HEK293 (cell line): ENCODE measurements around the gene GOLGA6L10.
"Not testable (repeated sequence)": the region's sequence is repeated elsewhere in the genome, so short reads cannot be mapped to it uniquely, and the experiment has no call there.

Experiments used
- CTCF ChIP-seq: fragments of 450-650 bp; formaldehyde crosslinking; IDR thresholded peaks from 2 replicates; pipeline ENCODE4 v1.5.1; 2016; ENCODE audit warnings: missing biosample characterization, missing genetic modification characterization
- TCF7L2 ChIP-seq: IDR thresholded peaks from 2 replicates; pipeline ENCODE4 v1.6.1; 2011; ENCODE audit warnings: low read depth, mild to moderate bottlenecking, inconsistent platforms, low read length, moderate library complexity, borderline replicate concordance
- TRIM28 ChIP-seq: IDR thresholded peaks from 2 replicates; pipeline ENCODE4 v1.6.1; 2011; ENCODE audit warnings: low read length, control low read depth, borderline replicate concordance
- ZBTB21 ChIP-seq: fragments of 450-650 bp; formaldehyde crosslinking; IDR thresholded peaks from 2 replicates; pipeline ENCODE4 v1.5.1; 2017; ENCODE audit warnings: missing biosample characterization, missing genetic modification characterization
- ZNF416 ChIP-seq: fragments of 450-650 bp; formaldehyde crosslinking; IDR thresholded peaks from 2 replicates; pipeline ENCODE4 v1.5.1; 2016; ENCODE audit warnings: missing biosample characterization, missing genetic modification characterization
- ZNF530 ChIP-seq: fragments of 450-650 bp; formaldehyde crosslinking; IDR thresholded peaks from 2 replicates; pipeline ENCODE4 v1.5.1; 2016; ENCODE audit warnings: low read depth, missing biosample characterization, missing genetic modification characterization
- ZNF549 ChIP-seq: fragments of 450-650 bp; IDR thresholded peaks from 2 replicates; pipeline ENCODE4 v1.5.1; 2018; ENCODE audit warnings: missing biosample characterization, missing genetic modification characterization, mild to moderate bottlenecking, inconsistent platforms, moderate library complexity
- ZNF560 ChIP-seq: fragments of 450-650 bp; formaldehyde crosslinking; IDR thresholded peaks from 2 replicates; pipeline ENCODE4 v1.5.1; 2017; ENCODE audit warnings: missing biosample characterization, missing genetic modification characterization, borderline replicate concordance
- TF ChIP-seq, protein P1 (sequence below): fragments of 450-650 bp; formaldehyde crosslinking; conservative IDR thresholded peaks from 2 replicates; pipeline ENCODE4 v1.5.1; 2016; ENCODE audit warnings: low read depth, missing biosample characterization, missing genetic modification characterization
- TF ChIP-seq, protein P2 (sequence below): fragments of 450-650 bp; formaldehyde crosslinking; IDR thresholded peaks from 2 replicates; pipeline ENCODE4 v1.5.1; 2016; ENCODE audit warnings: missing biosample characterization, missing genetic modification characterization, low read depth
- TF ChIP-seq, protein P3 (sequence below): fragments of 450-650 bp; formaldehyde crosslinking; IDR thresholded peaks from 2 replicates; pipeline ENCODE4 v1.5.1; 2016; ENCODE audit warnings: missing biosample characterization, missing genetic modification characterization
- TF ChIP-seq, protein P4 (sequence below): fragments of 450-650 bp; formaldehyde crosslinking; IDR thresholded peaks from 2 replicates; pipeline ENCODE4 v1.5.1; 2016; ENCODE audit warnings: missing biosample characterization, missing genetic modification characterization
- TF ChIP-seq, protein P5 (sequence below): fragments of 450-650 bp; formaldehyde crosslinking; IDR thresholded peaks from 2 replicates; pipeline ENCODE4 v1.5.1; 2016; ENCODE audit warnings: missing biosample characterization, missing genetic modification characterization

- TF ChIP-seq, protein P1, sequence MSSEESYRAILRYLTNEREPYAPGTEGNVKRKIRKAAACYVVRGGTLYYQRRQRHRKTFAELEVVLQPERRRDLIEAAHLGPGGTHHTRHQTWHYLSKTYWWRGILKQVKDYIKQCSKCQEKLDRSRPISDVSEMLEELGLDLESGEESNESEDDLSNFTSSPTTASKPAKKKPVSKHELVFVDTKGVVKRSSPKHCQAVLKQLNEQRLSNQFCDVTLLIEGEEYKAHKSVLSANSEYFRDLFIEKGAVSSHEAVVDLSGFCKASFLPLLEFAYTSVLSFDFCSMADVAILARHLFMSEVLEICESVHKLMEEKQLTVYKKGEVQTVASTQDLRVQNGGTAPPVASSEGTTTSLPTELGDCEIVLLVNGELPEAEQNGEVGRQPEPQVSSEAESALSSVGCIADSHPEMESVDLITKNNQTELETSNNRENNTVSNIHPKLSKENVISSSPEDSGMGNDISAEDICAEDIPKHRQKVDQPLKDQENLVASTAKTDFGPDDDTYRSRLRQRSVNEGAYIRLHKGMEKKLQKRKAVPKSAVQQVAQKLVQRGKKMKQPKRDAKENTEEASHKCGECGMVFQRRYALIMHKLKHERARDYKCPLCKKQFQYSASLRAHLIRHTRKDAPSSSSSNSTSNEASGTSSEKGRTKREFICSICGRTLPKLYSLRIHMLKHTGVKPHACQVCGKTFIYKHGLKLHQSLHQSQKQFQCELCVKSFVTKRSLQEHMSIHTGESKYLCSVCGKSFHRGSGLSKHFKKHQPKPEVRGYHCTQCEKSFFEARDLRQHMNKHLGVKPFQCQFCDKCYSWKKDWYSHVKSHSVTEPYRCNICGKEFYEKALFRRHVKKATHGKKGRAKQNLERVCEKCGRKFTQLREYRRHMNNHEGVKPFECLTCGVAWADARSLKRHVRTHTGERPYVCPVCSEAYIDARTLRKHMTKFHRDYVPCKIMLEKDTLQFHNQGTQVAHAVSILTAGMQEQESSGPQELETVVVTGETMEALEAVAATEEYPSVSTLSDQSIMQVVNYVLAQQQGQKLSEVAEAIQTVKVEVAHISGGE (tag by site-specific recombination): not testable (repeated sequence)
- TF ChIP-seq ZNF416 (tag by site-specific recombination); TCF7L2; ZNF530 (tag by site-specific recombination); CTCF (tag by site-specific recombination); ZBTB21 (tag by site-specific recombination); ZNF549; TRIM28; ZNF560 (tag by site-specific recombination): not testable (repeated sequence)
- TF ChIP-seq, protein P2, sequence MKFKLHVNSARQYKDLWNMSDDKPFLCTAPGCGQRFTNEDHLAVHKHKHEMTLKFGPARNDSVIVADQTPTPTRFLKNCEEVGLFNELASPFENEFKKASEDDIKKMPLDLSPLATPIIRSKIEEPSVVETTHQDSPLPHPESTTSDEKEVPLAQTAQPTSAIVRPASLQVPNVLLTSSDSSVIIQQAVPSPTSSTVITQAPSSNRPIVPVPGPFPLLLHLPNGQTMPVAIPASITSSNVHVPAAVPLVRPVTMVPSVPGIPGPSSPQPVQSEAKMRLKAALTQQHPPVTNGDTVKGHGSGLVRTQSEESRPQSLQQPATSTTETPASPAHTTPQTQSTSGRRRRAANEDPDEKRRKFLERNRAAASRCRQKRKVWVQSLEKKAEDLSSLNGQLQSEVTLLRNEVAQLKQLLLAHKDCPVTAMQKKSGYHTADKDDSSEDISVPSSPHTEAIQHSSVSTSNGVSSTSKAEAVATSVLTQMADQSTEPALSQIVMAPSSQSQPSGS (tag by site-specific recombination): not testable (repeated sequence)
- TF ChIP-seq, protein P3, sequence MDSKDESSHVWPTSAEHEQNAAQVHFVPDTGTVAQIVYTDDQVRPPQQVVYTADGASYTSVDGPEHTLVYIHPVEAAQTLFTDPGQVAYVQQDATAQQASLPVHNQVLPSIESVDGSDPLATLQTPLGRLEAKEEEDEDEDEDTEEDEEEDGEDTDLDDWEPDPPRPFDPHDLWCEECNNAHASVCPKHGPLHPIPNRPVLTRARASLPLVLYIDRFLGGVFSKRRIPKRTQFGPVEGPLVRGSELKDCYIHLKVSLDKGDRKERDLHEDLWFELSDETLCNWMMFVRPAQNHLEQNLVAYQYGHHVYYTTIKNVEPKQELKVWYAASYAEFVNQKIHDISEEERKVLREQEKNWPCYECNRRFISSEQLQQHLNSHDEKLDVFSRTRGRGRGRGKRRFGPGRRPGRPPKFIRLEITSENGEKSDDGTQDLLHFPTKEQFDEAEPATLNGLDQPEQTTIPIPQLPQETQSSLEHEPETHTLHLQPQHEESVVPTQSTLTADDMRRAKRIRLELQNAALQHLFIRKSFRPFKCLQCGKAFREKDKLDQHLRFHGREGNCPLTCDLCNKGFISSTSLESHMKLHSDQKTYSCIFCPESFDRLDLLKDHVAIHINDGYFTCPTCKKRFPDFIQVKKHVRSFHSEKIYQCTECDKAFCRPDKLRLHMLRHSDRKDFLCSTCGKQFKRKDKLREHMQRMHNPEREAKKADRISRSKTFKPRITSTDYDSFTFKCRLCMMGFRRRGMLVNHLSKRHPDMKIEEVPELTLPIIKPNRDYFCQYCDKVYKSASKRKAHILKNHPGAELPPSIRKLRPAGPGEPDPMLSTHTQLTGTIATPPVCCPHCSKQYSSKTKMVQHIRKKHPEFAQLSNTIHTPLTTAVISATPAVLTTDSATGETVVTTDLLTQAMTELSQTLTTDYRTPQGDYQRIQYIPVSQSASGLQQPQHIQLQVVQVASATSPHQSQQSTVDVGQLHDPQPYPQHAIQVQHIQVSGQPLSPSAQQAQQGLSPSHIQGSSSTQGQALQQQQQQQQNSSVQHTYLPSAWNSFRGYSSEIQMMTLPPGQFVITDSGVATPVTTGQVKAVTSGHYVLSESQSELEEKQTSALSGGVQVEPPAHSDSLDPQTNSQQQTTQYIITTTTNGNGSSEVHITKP: not testable (repeated sequence)
- TF ChIP-seq, protein P4, sequence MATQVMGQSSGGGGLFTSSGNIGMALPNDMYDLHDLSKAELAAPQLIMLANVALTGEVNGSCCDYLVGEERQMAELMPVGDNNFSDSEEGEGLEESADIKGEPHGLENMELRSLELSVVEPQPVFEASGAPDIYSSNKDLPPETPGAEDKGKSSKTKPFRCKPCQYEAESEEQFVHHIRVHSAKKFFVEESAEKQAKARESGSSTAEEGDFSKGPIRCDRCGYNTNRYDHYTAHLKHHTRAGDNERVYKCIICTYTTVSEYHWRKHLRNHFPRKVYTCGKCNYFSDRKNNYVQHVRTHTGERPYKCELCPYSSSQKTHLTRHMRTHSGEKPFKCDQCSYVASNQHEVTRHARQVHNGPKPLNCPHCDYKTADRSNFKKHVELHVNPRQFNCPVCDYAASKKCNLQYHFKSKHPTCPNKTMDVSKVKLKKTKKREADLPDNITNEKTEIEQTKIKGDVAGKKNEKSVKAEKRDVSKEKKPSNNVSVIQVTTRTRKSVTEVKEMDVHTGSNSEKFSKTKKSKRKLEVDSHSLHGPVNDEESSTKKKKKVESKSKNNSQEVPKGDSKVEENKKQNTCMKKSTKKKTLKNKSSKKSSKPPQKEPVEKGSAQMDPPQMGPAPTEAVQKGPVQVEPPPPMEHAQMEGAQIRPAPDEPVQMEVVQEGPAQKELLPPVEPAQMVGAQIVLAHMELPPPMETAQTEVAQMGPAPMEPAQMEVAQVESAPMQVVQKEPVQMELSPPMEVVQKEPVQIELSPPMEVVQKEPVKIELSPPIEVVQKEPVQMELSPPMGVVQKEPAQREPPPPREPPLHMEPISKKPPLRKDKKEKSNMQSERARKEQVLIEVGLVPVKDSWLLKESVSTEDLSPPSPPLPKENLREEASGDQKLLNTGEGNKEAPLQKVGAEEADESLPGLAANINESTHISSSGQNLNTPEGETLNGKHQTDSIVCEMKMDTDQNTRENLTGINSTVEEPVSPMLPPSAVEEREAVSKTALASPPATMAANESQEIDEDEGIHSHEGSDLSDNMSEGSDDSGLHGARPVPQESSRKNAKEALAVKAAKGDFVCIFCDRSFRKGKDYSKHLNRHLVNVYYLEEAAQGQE (tag by site-specific recombination): not testable (repeated sequence)
- TF ChIP-seq, protein P5, sequence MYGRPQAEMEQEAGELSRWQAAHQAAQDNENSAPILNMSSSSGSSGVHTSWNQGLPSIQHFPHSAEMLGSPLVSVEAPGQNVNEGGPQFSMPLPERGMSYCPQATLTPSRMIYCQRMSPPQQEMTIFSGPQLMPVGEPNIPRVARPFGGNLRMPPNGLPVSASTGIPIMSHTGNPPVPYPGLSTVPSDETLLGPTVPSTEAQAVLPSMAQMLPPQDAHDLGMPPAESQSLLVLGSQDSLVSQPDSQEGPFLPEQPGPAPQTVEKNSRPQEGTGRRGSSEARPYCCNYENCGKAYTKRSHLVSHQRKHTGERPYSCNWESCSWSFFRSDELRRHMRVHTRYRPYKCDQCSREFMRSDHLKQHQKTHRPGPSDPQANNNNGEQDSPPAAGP (tag by site-specific recombination): not testable (repeated sequence)
Measured at GRCh38 chr15:82329039-82329438, 20.2 kb downstream of the GOLGA6L10 start.
